Fibroblast of peridontal ligament (primary cell): ENCODE measurements around the gene TEX52.

Experiments used
- DNase-seq: peaks from one replicate; pipeline ENCODE4 v3.0.0-alpha.2; 2010; ENCODE audit errors: extremely low read depth

The TEX52 gene

DNA sequence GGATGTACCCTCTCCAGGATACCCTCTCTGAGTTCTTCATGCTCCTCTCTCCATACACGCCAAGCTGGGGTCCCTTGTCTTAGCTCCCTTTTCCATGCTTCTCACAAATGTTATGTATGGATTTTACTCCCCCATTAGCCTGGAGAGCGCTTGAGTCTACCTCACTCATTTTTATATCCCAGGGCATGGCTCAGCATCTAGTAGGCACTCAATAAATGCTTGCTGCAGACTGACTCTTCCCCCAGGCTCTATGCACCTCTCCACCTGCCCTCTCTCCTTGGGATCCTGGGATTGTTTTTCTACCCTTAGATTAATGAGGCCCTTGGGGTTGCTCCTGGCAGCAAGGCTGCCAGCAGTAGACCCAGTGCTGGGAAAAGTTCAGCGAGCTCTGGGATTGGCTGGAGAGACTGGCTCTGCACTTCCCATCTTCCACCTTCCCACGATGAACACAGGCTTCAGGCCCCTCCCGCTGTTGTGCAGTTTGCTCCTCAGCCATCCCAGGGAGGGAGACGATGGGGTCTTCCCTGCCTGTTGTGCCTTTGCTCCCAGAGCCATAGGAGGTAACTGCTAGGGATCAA is 24.2 kb downstream of the TEX52 start:
- DNase-seq = no peak

GRCh38 chr12:2829275-2829674 is 27.6 kb downstream of the TEX52 start:
- DNase-seq = no peak

GRCh38 chr12:2826721-2827515 is 29.9 kb downstream of the TEX52 start:
- no peak for DNase-seq

- DNase-seq = no peak
These were observed 30.8 kb downstream of the TEX52 start for GRCh38 chr12:2826036-2826435.

- DNase-seq = no peak
These were observed 31.7 kb downstream of the TEX52 start for GRCh38 chr12:2825132-2825531.

DNA sequence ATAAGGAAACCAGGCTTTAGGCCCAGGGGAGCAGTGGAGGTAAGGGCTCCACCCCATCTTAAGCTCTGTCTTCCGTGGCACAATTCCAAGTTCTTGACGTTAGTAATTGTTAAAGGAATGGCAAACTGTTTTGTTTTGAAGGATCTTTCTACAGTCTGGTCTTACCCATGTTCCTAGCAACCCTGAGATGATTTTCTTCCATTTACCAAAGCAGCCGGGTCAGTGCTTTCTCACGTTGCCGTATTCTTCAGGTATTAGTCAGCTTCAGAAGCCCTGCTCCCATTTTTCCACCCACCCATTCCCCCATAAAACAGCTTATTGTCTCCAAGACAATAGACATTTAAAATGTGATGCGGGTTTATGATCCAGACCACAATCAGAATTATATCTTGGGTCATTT is 32.3 kb downstream of the TEX52 start:
- no peak for DNase-seq

DNA sequence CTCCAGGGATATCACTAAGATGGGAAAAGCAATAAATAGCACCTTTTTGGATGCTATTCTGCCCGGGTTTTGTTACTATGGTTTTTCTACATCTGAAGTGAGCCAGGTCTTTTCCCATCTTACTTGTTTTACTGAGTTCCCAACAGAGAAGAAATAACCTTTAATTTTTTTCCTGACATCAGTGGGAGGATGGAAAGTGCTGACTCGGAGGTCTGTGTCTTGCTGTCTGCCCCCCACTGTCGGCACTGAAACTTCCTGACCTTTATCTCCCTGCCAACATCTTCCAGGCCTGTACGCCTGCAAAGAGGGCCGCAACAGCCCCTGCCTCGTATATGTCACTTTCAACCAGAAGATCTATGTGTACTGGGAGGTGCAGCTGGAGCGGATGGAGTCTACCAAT is 33.4 kb downstream of the TEX52 start:
- DNase-seq = no peak

DNA sequence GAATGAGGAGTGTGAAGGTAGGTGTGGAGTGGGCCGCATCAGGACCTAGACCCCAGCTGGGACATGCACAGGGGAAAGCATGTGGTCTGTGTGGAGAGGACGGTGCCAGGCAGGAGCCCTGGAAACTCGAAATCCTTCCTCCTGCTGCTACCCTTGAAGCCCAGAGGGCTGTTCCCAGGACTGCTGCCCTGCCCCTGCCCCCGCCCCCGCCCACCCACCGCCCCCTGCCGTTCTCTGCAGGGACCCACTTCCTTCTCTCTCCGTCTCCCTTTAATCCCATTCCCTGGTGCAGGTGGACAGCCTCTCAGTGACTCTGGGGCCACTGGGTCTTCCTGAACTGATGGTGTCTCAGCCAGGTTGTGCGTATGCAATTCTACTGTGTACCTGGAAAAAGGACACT is 36.4 kb downstream of the TEX52 start:
- DNase-seq = no peak

DNA sequence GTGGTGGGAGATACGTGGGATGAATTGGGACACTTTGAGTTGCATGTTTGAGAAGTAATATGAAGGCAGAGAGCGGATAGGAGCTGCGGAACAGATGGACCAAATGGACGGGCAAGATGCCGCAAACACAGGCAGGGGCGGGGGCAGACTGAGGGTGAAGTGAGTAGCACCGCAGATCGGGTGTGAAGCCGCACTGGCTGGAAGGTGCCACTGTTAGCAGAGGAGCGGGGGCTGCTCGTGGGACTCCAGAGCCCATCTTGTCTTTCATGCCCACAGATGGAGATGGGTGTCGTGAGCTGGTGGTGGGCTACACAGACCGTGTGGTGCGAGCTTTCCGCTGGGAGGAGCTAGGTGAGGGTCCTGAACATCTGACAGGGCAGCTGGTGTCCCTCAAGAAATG is 37.0 kb downstream of the TEX52 start:
- DNase-seq = no peak

- DNase-seq = peak; percentile 75
These were observed 43.3 kb downstream of the TEX52 start for GRCh38 chr12:2813214-2814185.

DNA sequence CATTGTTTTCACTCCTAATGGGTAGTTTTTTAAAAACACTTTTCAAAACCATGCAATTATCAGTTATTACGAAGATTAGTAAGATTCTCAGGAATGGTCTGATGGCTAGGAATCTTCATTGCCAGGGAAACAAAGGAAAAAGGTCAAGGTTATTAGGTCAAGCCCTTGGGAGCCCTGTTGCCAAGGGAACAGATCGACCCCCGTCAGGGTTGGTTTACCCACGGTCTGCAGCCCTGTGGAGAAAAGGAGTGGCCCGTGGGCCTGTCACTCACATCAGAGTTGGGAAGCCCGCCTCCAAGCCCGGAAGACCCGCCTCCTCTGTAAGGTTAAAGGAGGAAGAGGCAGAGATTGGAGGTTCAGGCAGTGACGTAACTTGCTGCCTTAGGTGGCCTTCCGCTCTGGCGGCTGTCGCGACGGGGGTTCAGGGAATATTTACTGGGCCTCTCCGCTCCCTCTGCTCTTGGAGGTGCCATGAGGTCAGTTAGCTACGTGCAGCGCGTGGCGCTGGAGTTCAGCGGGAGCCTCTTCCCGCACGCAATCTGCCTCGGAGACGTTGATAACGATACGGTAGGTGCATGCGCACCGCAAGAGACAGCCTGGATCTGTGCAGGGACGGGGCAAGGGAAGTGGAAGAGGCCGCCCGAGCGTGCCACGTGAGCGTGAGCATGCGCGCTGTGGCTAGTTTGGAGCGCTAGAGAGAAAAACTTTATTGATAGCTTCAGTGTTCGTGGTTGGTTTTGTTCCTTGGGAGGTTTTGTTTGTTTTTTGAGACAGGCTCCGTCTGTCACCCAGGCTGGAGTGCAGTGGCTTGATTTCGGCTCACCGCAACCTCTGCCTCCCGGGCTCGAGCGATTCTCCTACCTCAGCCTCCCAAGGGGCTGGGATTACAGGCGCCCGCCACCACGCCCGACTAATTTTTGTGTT is 44.3 kb downstream of the TEX52 start, which contains the start of gene ITFG2:
TSS of gene ITFG2 (plus strand) at position 379 of the 924 bp plus-strand sequence. CDS start at position 472, 93 bp downstream.
- DNase-seq = peak; percentile 98

DNA sequence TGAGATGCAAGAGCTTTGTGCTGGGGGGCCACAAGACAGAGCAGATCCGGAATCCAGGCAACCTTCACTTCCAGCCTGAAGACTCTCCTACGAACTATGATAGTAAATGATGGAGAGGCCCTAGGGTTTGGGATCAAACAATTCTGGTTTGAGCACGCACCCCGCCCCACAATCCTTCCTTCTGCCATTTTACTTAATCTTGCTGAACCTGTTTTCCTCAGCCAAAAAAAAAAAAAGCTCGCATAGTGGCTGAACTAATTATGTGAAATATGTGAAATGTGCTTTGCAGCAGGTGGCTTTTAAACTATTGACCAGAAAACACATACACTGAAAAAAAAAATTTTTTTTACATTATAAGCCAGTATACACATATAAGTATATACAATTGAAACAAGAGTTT is 45.0 kb downstream of the TEX52 start:
- DNase-seq = no peak

GRCh38 chr12:2806700-2807099 is 50.1 kb downstream of the TEX52 start:
- DNase-seq = no peak

GRCh38 chr12:2805143-2805520 is 51.7 kb downstream of the TEX52 start:
- DNase-seq = peak; percentile 71

GRCh38 chr12:2804393-2805142 is 52.3 kb downstream of the TEX52 start:
- peak; percentile 81 for DNase-seq

DNA sequence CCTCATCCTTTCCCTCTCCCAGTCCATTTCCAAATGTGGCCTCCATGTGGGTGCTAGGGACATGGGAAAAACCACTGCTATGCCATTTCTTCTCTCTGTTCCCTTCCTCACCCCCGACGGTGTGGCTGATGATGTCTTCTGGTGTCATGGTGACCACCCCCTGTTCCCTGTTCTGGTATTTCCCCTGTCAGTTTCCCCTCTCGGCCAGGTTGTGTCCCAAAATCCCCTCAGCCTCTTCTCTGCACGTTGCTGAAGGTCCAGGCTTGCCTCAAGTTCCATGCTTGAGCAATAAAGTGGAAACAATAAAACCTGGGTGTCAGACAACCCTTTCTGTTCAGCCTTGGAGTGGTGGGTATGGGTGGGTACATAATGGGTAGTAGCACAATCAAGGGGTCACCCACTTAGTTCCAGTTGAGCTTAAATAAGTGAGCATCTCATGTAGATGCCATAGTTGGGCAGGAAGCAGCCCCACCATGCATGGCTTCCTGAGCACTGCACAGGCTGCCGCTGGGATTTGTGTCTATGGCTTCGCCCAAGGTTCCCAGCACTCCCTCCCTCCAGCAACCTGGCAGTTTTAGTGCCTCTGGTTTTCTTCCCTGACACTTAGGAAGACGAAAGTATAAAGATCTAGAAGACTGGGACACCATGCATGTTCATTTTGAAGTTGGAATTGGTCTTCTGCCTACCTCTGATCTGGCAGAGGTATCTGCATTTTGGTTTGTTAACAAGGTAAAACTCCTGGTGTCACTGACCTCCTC is 53.0 kb downstream of the TEX52 start:
- no peak for DNase-seq

DNA sequence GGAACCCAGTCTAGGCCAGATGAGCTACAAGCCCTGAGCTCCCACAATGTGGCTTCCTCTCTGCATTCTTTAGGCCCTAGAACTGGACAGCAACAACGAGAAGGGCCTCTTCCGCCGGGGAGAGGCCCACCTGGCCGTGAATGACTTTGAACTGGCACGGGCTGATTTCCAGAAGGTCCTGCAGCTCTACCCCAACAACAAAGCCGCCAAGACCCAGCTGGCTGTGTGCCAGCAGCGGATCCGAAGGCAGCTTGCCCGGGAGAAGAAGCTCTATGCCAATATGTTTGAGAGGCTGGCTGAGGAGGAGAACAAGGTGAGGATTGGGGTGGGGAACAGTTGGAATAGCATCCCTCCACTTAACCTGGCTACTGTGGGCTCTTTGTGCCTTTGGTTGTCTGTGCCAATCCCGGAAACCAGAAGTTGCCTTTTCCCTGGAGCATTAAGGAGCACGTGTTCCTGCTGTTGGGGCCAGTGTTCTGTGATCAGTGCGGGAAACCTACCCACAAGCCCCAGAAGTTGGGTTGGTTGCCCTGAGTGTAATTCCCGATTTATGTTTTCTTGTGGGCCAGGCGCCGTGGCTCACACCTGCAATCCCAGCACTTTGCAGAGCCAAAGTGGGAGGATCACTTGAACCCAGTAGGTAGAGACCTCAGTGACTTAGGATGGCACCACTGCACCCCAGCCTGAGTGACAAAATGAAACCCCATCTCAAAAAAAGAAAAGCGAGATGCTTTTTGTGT is 55.6 kb downstream of the TEX52 start:
- DNase-seq = no peak

- no peak for DNase-seq
These were observed 56.7 kb downstream of the TEX52 start for GRCh38 chr12:2800046-2800570.
